HEK293 (cell line): ENCODE results near the gene DCBLD2.

Source experiments
- CTCF ChIA-PET: fragments of 350-600 bp; formaldehyde crosslinking; extraction: SDS; loops from one replicate; lab custom pipeline; 2021; ENCODE audit warnings: antibody characterized with exemption; lab: Yijun Ruan, JAX
- POLR2A ChIA-PET: fragments of 300-600 bp; formaldehyde crosslinking; extraction: SDS; loops from one replicate; lab custom pipeline; 2020; ENCODE audit warnings: antibody characterized with exemption, inconsistent platforms; lab: Yijun Ruan, JAX
- H3K27ac ChIP-seq: fragments of 200-500 bp; sonication (Bioruptor generic); 2 replicates; pipeline ENCODE4 v1.5.1; 2014; ENCODE audit warnings: low read depth, low read length, control low read depth, inconsistent platforms; ENCODE audit errors: extremely low read depth
- H3K36me3 ChIP-seq, 2 experiments: fragments of 200-500 bp in 1 of 2; sonication (Bioruptor generic) in 1 of 2; 1 replicate in 1 of 2; 2 replicates in 1 of 2; pipeline ENCODE4 v1.5.1; 2014 to 2017; ENCODE audit warnings: inconsistent platforms in 2 of 2, low read length in 2 of 2; ENCODE audit not compliant: control insufficient read depth in 2 of 2, insufficient read depth in 1 of 2
- H3K4me1 ChIP-seq: fragments of 200-500 bp; sonication (Bioruptor generic); 2 replicates; pipeline ENCODE4 v1.5.1; 2014; ENCODE audit warnings: mild to moderate bottlenecking, low read length, inconsistent platforms; ENCODE audit not compliant: control insufficient read depth, insufficient read depth
- H3K4me3 ChIP-seq: 2 replicates; pipeline ENCODE4 v1.5.1; 2011; ENCODE audit warnings: low read depth, mild to moderate bottlenecking, control low read depth, low read length, moderate library complexity
- H3K9me3 ChIP-seq: fragments of 200-500 bp; sonication (Bioruptor generic); 2 replicates; pipeline ENCODE4 v1.5.1; 2014; ENCODE audit warnings: low read depth, low read length, inconsistent platforms; ENCODE audit not compliant: control insufficient read depth, insufficient read depth
- GLIS2 ChIP-seq: fragments of 450-650 bp; formaldehyde crosslinking; IDR thresholded peaks from 2 replicates; pipeline ENCODE4 v1.5.1; 2016; ENCODE audit warnings: missing biosample characterization, missing genetic modification characterization
- HOXD13 ChIP-seq: sonication (generic); formaldehyde crosslinking; IDR thresholded peaks from 2 replicates; pipeline ENCODE4 v1.8.0; 2022; ENCODE audit warnings: missing genetic modification reagents, borderline replicate concordance
- OVOL3 ChIP-seq: fragments of 450-650 bp; formaldehyde crosslinking; IDR thresholded peaks from 2 replicates; pipeline ENCODE4 v1.5.1; 2016; ENCODE audit warnings: missing biosample characterization, missing genetic modification characterization
- ZBTB48 ChIP-seq: fragments of 450-650 bp; formaldehyde crosslinking; IDR thresholded peaks from 2 replicates; pipeline ENCODE4 v1.5.1; 2016; ENCODE audit warnings: missing biosample characterization, missing genetic modification characterization
- ZFHX2 ChIP-seq: fragments of 450-650 bp; formaldehyde crosslinking; conservative IDR thresholded peaks from 2 replicates; pipeline ENCODE4 v1.5.1; 2016; ENCODE audit warnings: missing biosample characterization, missing genetic modification characterization
- ZFP37 ChIP-seq: fragments of 450-650 bp; formaldehyde crosslinking; IDR thresholded peaks from 2 replicates; pipeline ENCODE4 v1.5.1; 2016; ENCODE audit warnings: missing biosample characterization, missing genetic modification characterization
- ZNF19 ChIP-seq: fragments of 450-650 bp; formaldehyde crosslinking; IDR thresholded peaks from 2 replicates; pipeline ENCODE4; 2016; ENCODE audit warnings: missing biosample characterization, missing genetic modification characterization, low read depth
- ZNF274 ChIP-seq, 2 experiments: fragments of 200-500 bp in 1 of 2; fragments of 450-650 bp in 1 of 2; sonication (Bioruptor generic) in 1 of 2; formaldehyde crosslinking in 1 of 2; IDR thresholded peaks; 2 replicates each; pipeline versions ENCODE4 v1.5.1 to v1.6.1; 2014 to 2016; ENCODE audit warnings: borderline replicate concordance in 1 of 2, inconsistent platforms in 1 of 2, low read length in 1 of 2, missing biosample characterization in 1 of 2, missing genetic modification characterization in 1 of 2
- ZNF350 ChIP-seq: fragments of 450-650 bp; formaldehyde crosslinking; IDR thresholded peaks from 2 replicates; pipeline ENCODE4 v1.5.0; 2017; ENCODE audit warnings: missing biosample characterization, mild to moderate bottlenecking, missing genetic modification characterization
- ZNF354C ChIP-seq: fragments of 450-650 bp; formaldehyde crosslinking; IDR thresholded peaks from 2 replicates; pipeline ENCODE4 v1.5.1; 2016; ENCODE audit warnings: missing biosample characterization, missing genetic modification characterization, low read depth, borderline replicate concordance
- ZNF404 ChIP-seq: fragments of 450-650 bp; formaldehyde crosslinking; IDR thresholded peaks from 2 replicates; pipeline ENCODE4 v1.5.1; 2017; ENCODE audit warnings: missing biosample characterization, missing genetic modification characterization
- ZNF473 ChIP-seq: fragments of 450-650 bp; formaldehyde crosslinking; IDR thresholded peaks from 2 replicates; pipeline ENCODE4 v1.5.1; 2017; ENCODE audit warnings: missing biosample characterization, missing genetic modification characterization
- ZNF600 ChIP-seq: fragments of 450-650 bp; formaldehyde crosslinking; IDR thresholded peaks from 2 replicates; pipeline ENCODE4 v1.5.1; 2016; ENCODE audit warnings: missing biosample characterization, missing genetic modification characterization
- ZNF776 ChIP-seq: fragments of 450-650 bp; formaldehyde crosslinking; IDR thresholded peaks from 2 replicates; pipeline ENCODE4 v1.5.0; 2017; ENCODE audit warnings: missing biosample characterization, missing genetic modification characterization, borderline replicate concordance
- TF ChIP-seq, protein P1 (sequence below): fragments of 450-650 bp; formaldehyde crosslinking; IDR thresholded peaks from 2 replicates; pipeline ENCODE4 v1.5.1; 2016; ENCODE audit warnings: missing biosample characterization, missing genetic modification characterization
- TF ChIP-seq, protein P2 (sequence below): IDR thresholded peaks from 2 replicates; pipeline ENCODE4 v1.6.1; 2011; ENCODE audit warnings: mild to moderate bottlenecking, low read depth, low read length, borderline replicate concordance
- TF ChIP-seq, protein P3 (sequence below): fragments of 450-650 bp; formaldehyde crosslinking; optimal IDR thresholded peaks from 2 replicates; pipeline ENCODE3; 2016; ENCODE audit warnings: missing biosample characterization, mild to moderate bottlenecking, missing genetic modification characterization
- TF ChIP-seq, protein P4 (sequence below): fragments of 450-650 bp; formaldehyde crosslinking; IDR thresholded peaks from 2 replicates; pipeline ENCODE4 v1.5.1; 2016; ENCODE audit warnings: missing biosample characterization, missing genetic modification characterization
- TF ChIP-seq, protein P5 (sequence below): fragments of 450-650 bp; formaldehyde crosslinking; IDR thresholded peaks from 2 replicates; pipeline ENCODE4 v1.5.1; 2017; ENCODE audit warnings: missing biosample characterization, missing genetic modification characterization

The DCBLD2 gene

DNA sequence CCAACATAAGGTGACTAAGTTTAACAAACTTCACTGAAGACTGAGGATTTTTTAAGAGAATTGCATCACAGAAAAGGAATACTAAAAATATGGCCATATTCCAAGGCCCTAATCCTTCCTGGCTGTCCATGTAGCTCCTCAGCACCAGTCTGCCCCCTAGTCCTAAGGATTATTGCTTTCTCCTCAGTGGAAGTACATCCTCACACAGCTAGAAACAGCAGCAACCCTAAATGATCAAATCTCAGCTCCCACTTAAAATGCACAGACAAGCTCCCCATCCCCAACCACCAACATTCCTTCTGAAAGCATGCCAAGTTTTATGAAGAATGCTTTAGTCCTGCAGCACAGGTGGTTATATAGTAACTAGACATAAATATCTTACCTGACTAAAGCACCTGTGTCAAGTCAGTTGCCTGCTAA is 123.7 kb downstream of the DCBLD2 start (continued):
- TF ChIP-seq, protein P1, sequence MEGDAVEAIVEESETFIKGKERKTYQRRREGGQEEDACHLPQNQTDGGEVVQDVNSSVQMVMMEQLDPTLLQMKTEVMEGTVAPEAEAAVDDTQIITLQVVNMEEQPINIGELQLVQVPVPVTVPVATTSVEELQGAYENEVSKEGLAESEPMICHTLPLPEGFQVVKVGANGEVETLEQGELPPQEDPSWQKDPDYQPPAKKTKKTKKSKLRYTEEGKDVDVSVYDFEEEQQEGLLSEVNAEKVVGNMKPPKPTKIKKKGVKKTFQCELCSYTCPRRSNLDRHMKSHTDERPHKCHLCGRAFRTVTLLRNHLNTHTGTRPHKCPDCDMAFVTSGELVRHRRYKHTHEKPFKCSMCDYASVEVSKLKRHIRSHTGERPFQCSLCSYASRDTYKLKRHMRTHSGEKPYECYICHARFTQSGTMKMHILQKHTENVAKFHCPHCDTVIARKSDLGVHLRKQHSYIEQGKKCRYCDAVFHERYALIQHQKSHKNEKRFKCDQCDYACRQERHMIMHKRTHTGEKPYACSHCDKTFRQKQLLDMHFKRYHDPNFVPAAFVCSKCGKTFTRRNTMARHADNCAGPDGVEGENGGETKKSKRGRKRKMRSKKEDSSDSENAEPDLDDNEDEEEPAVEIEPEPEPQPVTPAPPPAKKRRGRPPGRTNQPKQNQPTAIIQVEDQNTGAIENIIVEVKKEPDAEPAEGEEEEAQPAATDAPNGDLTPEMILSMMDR (tag by site-specific recombination), result no peak
- TF ChIP-seq, all 188 proteins: peak for 0

DNA sequence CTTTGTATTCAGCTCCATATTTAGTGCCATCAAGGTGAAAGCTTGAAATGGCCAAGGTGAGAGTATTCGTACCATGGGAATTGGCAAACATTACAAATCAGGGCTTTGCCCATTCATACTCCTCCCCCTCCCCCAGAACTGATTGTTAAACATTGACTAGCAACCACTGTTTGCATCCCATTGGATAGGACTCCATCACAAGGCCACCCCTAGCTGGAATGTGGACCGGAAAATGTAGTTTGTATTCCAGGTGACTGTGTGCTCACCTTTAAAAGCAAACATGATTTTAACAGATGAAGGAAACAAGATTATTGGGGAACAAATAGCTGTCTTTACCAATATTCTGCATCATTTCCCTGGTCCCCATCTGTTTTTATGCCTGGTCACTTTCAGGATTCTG is 124.2 kb downstream of the DCBLD2 start:
- CTCF ChIA-PET, result interaction anchor here (1.4 kb wide), 1 partner anchor 9 kb away, joined by 5 read pairs; no protein-coding TSS in a partner anchor
- no peak overlapping the region for H3K4me3 ChIP-seq
- no peaks in the 10 kb centered on the region for H3K9me3 ChIP-seq
- POLR2A ChIA-PET, result no interaction called here
- no peak for TF ChIP-seq ZNF776 (tag by site-specific recombination)
- TF ChIP-seq, protein P2, sequence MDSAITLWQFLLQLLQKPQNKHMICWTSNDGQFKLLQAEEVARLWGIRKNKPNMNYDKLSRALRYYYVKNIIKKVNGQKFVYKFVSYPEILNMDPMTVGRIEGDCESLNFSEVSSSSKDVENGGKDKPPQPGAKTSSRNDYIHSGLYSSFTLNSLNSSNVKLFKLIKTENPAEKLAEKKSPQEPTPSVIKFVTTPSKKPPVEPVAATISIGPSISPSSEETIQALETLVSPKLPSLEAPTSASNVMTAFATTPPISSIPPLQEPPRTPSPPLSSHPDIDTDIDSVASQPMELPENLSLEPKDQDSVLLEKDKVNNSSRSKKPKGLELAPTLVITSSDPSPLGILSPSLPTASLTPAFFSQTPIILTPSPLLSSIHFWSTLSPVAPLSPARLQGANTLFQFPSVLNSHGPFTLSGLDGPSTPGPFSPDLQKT, result no peak
- TF ChIP-seq, protein P3, sequence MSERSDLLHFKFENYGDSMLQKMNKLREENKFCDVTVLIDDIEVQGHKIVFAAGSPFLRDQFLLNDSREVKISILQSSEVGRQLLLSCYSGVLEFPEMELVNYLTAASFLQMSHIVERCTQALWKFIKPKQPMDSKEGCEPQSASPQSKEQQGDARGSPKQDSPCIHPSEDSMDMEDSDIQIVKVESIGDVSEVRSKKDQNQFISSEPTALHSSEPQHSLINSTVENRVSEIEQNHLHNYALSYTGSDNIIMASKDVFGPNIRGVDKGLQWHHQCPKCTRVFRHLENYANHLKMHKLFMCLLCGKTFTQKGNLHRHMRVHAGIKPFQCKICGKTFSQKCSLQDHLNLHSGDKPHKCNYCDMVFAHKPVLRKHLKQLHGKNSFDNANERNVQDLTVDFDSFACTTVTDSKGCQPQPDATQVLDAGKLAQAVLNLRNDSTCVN, result no peak
- TF ChIP-seq, protein P4, sequence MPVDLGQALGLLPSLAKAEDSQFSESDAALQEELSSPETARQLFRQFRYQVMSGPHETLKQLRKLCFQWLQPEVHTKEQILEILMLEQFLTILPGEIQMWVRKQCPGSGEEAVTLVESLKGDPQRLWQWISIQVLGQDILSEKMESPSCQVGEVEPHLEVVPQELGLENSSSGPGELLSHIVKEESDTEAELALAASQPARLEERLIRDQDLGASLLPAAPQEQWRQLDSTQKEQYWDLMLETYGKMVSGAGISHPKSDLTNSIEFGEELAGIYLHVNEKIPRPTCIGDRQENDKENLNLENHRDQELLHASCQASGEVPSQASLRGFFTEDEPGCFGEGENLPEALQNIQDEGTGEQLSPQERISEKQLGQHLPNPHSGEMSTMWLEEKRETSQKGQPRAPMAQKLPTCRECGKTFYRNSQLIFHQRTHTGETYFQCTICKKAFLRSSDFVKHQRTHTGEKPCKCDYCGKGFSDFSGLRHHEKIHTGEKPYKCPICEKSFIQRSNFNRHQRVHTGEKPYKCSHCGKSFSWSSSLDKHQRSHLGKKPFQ (tag by site-specific recombination), result no peak
- TF ChIP-seq ZFHX2, result no peak
- no peak for TF ChIP-seq ZNF354C (tag by site-specific recombination)
- no peak for TF ChIP-seq ZNF19
- TF ChIP-seq ZNF274 (IDR thresholded peaks at IDR 0.05; ENCODE audit: low read length), result no peak
- TF ChIP-seq ZNF274 (tag by site-specific recombination; IDR thresholded peaks at IDR 0.05; ENCODE audit: borderline replicate concordance), result no peak
- no peak for TF ChIP-seq ZNF600
- TF ChIP-seq HOXD13 (CRISPR knock-in tag), result no peak
- TF ChIP-seq ZNF350 (tag by site-specific recombination), result no peak
- TF ChIP-seq ZNF473 (tag by site-specific recombination), result no peak
- TF ChIP-seq, protein P5, sequence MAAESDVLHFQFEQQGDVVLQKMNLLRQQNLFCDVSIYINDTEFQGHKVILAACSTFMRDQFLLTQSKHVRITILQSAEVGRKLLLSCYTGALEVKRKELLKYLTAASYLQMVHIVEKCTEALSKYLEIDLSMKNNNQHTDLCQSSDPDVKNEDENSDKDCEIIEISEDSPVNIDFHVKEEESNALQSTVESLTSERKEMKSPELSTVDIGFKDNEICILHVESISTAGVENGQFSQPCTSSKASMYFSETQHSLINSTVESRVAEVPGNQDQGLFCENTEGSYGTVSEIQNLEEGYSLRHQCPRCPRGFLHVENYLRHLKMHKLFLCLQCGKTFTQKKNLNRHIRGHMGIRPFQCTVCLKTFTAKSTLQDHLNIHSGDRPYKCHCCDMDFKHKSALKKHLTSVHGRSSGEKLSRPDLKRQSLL (tag by site-specific recombination), result no peak
- TF ChIP-seq OVOL3 (tag by site-specific recombination), result no peak
- no peak for TF ChIP-seq ZBTB48 (tag by site-specific recombination)
- no peak for TF ChIP-seq ZFP37 (tag by site-specific recombination)
- TF ChIP-seq ZNF404 (tag by site-specific recombination), result no peak
- TF ChIP-seq GLIS2 (tag by site-specific recombination), result no peak
- no peaks in the 10 kb centered on the region for H3K4me1 ChIP-seq
- no peak overlapping the region for H3K27ac ChIP-seq
- H3K36me3 ChIP-seq, result peaks cover 0 to 39% of the 10 kb centered on the region in 2 experiments; a peak in 1 of 3 replicates
